GM12891 (cell line): ENCODE data around the gene SLC26A1.

Source experiments
- PAX5 ChIP-seq: IDR thresholded peaks from 2 replicates; pipeline ENCODE4 v1.6.1; 2011; ENCODE audit warnings: low read length, moderate library complexity, mild to moderate bottlenecking; ENCODE audit not compliant: insufficient read depth, severe bottlenecking
- POLR2A ChIP-seq: IDR thresholded peaks from 2 replicates; pipeline ENCODE4 v1.6.1; 2011; ENCODE audit warnings: low read depth, low read length, control low read depth
- POLR2AphosphoS5 ChIP-seq: IDR thresholded peaks from 2 replicates; pipeline ENCODE4 v1.6.1; 2011; ENCODE audit warnings: low read depth, low read length, control low read depth
- TAF1 ChIP-seq: IDR thresholded peaks from 2 replicates; pipeline ENCODE4 v1.6.1; 2011; ENCODE audit warnings: low read depth, low read length, control low read depth

DNA sequence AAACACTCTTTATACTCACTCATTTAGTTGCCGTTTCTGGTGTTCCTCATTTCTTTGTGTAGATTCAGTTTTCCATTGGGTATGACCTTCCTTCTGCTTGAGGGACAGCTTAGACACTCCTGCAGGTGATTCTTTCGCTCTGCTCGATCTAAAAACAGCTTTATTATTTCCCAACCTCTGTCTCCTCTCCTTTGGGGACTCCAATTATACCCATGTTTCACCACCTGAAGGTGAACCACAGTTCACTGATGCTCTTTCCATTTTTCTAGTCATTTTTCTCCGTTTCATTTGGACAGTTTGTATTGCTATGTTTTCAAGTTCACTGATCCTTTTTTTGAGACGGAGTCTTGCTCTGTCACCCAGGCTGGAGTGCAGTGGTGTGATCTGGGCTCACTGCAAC lies 13.7 kb upstream of the SLC26A1 start:
- no peak for TF ChIP-seq POLR2A
- TF ChIP-seq POLR2AphosphoS5: no peak
- TF ChIP-seq TAF1: no peak
- TF ChIP-seq PAX5: no peak
